HEK293 (cell line): Measurements from ENCODE around the gene EEF1AKMT1.

Source experiments
- GLIS2 ChIP-seq: fragments of 450-650 bp; formaldehyde crosslinking; IDR thresholded peaks from 2 replicates; pipeline ENCODE4 v1.5.1; 2016; ENCODE audit warnings: missing biosample characterization, missing genetic modification characterization
- HOXD13 ChIP-seq: sonication (generic); formaldehyde crosslinking; IDR thresholded peaks from 2 replicates; pipeline ENCODE4 v1.8.0; 2022; ENCODE audit warnings: missing genetic modification reagents, borderline replicate concordance
- KLF8 ChIP-seq: fragments of 450-650 bp; formaldehyde crosslinking; IDR thresholded peaks from 2 replicates; pipeline ENCODE4 v1.5.1; 2016; ENCODE audit warnings: missing biosample characterization, missing genetic modification characterization
- MYNN ChIP-seq: fragments of 450-650 bp; formaldehyde crosslinking; IDR thresholded peaks from 2 replicates; pipeline ENCODE4 v1.5.1; 2016; ENCODE audit warnings: missing biosample characterization, missing genetic modification characterization, borderline replicate concordance
- SP7 ChIP-seq: fragments of 450-650 bp; formaldehyde crosslinking; IDR thresholded peaks from 2 replicates; pipeline ENCODE4 v1.5.1; 2016; ENCODE audit warnings: missing biosample characterization, missing genetic modification characterization
- ZBTB1 ChIP-seq: fragments of 450-650 bp; formaldehyde crosslinking; IDR thresholded peaks from 2 replicates; pipeline ENCODE4 v1.5.1; 2016; ENCODE audit warnings: missing biosample characterization, missing genetic modification characterization
- ZBTB8A ChIP-seq: fragments of 450-650 bp; formaldehyde crosslinking; IDR thresholded peaks from 2 replicates; pipeline ENCODE4 v1.5.1; 2016; ENCODE audit warnings: missing biosample characterization, missing genetic modification characterization
- ZFP37 ChIP-seq: fragments of 450-650 bp; formaldehyde crosslinking; IDR thresholded peaks from 2 replicates; pipeline ENCODE4 v1.5.1; 2016; ENCODE audit warnings: missing biosample characterization, missing genetic modification characterization
- ZFP69B ChIP-seq: fragments of 450-650 bp; formaldehyde crosslinking; IDR thresholded peaks from 2 replicates; pipeline ENCODE4 v1.5.1; 2016; ENCODE audit warnings: missing biosample characterization, missing genetic modification characterization
- ZNF146 ChIP-seq: fragments of 450-650 bp; formaldehyde crosslinking; IDR thresholded peaks from 2 replicates; pipeline ENCODE4 v1.5.1; 2016; ENCODE audit warnings: missing biosample characterization, missing genetic modification characterization
- ZNF16 ChIP-seq: fragments of 450-650 bp; formaldehyde crosslinking; IDR thresholded peaks from 2 replicates; pipeline ENCODE4 v1.5.1; 2016; ENCODE audit warnings: low read depth, missing biosample characterization, missing genetic modification characterization
- ZNF184 ChIP-seq: fragments of 450-650 bp; IDR thresholded peaks from 2 replicates; pipeline ENCODE4 v1.5.1; 2018; ENCODE audit warnings: missing biosample characterization, mild to moderate bottlenecking, missing genetic modification characterization
- ZNF324 ChIP-seq: fragments of 450-650 bp; formaldehyde crosslinking; IDR thresholded peaks from 2 replicates; pipeline ENCODE4 v1.5.1; 2016; ENCODE audit warnings: missing biosample characterization, missing genetic modification characterization
- ZNF404 ChIP-seq: fragments of 450-650 bp; formaldehyde crosslinking; IDR thresholded peaks from 2 replicates; pipeline ENCODE4 v1.5.1; 2017; ENCODE audit warnings: missing biosample characterization, missing genetic modification characterization
- ZNF433 ChIP-seq: fragments of 450-650 bp; formaldehyde crosslinking; IDR thresholded peaks from 2 replicates; pipeline ENCODE4 v1.5.1; 2016; ENCODE audit warnings: missing biosample characterization, missing genetic modification characterization, low read depth
- ZNF560 ChIP-seq: fragments of 450-650 bp; formaldehyde crosslinking; IDR thresholded peaks from 2 replicates; pipeline ENCODE4 v1.5.1; 2017; ENCODE audit warnings: missing biosample characterization, missing genetic modification characterization, borderline replicate concordance
- ZNF610 ChIP-seq: fragments of 450-650 bp; formaldehyde crosslinking; IDR thresholded peaks from 2 replicates; pipeline ENCODE4 v1.5.1; 2016; ENCODE audit warnings: missing biosample characterization, missing genetic modification characterization, borderline replicate concordance
- ZNF621 ChIP-seq: fragments of 450-650 bp; formaldehyde crosslinking; IDR thresholded peaks from 2 replicates; pipeline ENCODE4 v1.5.1; 2017; ENCODE audit warnings: missing biosample characterization, missing genetic modification characterization
- ZNF629 ChIP-seq: fragments of 450-650 bp; formaldehyde crosslinking; IDR thresholded peaks from 2 replicates; pipeline ENCODE4 v1.5.1; 2017; ENCODE audit warnings: missing biosample characterization, missing genetic modification characterization
- ZNF768 ChIP-seq: fragments of 450-650 bp; formaldehyde crosslinking; IDR thresholded peaks from 2 replicates; pipeline ENCODE4 v1.5.1; 2018; ENCODE audit warnings: missing biosample characterization, mild to moderate bottlenecking, missing genetic modification characterization
- ZNF785 ChIP-seq: fragments of 450-650 bp; formaldehyde crosslinking; IDR thresholded peaks from 2 replicates; pipeline ENCODE4 v1.5.1; 2016; ENCODE audit warnings: missing biosample characterization, missing genetic modification characterization
- ZNF792 ChIP-seq: fragments of 450-650 bp; formaldehyde crosslinking; IDR thresholded peaks from 2 replicates; pipeline ENCODE4 v1.5.1; 2016; ENCODE audit warnings: missing biosample characterization, missing genetic modification characterization
- ZNF843 ChIP-seq: fragments of 450-650 bp; formaldehyde crosslinking; IDR thresholded peaks from 2 replicates; pipeline ENCODE4 v1.5.1; 2016; ENCODE audit warnings: missing biosample characterization, missing genetic modification characterization
- ZSCAN16 ChIP-seq: fragments of 450-650 bp; formaldehyde crosslinking; IDR thresholded peaks from 2 replicates; pipeline ENCODE4 v1.5.1; 2016; ENCODE audit warnings: missing biosample characterization, missing genetic modification characterization
- ZSCAN30 ChIP-seq: fragments of 450-650 bp; IDR thresholded peaks from 2 replicates; pipeline ENCODE4 v1.5.1; 2018; ENCODE audit warnings: missing biosample characterization, mild to moderate bottlenecking, missing genetic modification characterization, moderate library complexity
- TF ChIP-seq, protein P1 (sequence below): fragments of 450-650 bp; formaldehyde crosslinking; IDR thresholded peaks from 2 replicates; pipeline ENCODE4 v1.5.1; 2016; ENCODE audit warnings: missing biosample characterization, missing genetic modification characterization, borderline replicate concordance
- TF ChIP-seq, protein P2 (sequence below): fragments of 450-650 bp; formaldehyde crosslinking; IDR thresholded peaks from 2 replicates; pipeline ENCODE4 v1.5.1; 2016; ENCODE audit warnings: missing biosample characterization, missing genetic modification characterization
- TF ChIP-seq, protein P3 (sequence below): fragments of 450-650 bp; formaldehyde crosslinking; IDR thresholded peaks from 2 replicates; pipeline ENCODE4 v1.5.1; 2016; ENCODE audit warnings: missing biosample characterization, missing genetic modification characterization
- TF ChIP-seq, protein P4 (sequence below): fragments of 450-650 bp; formaldehyde crosslinking; IDR thresholded peaks from 2 replicates; pipeline ENCODE4 v1.5.1; 2016; ENCODE audit warnings: missing biosample characterization, missing genetic modification characterization
- TF ChIP-seq, protein P5 (sequence below): fragments of 450-650 bp; formaldehyde crosslinking; IDR thresholded peaks from 2 replicates; pipeline ENCODE4 v1.5.1; 2017; ENCODE audit warnings: missing biosample characterization, missing genetic modification characterization

Gene EEF1AKMT1

DNA sequence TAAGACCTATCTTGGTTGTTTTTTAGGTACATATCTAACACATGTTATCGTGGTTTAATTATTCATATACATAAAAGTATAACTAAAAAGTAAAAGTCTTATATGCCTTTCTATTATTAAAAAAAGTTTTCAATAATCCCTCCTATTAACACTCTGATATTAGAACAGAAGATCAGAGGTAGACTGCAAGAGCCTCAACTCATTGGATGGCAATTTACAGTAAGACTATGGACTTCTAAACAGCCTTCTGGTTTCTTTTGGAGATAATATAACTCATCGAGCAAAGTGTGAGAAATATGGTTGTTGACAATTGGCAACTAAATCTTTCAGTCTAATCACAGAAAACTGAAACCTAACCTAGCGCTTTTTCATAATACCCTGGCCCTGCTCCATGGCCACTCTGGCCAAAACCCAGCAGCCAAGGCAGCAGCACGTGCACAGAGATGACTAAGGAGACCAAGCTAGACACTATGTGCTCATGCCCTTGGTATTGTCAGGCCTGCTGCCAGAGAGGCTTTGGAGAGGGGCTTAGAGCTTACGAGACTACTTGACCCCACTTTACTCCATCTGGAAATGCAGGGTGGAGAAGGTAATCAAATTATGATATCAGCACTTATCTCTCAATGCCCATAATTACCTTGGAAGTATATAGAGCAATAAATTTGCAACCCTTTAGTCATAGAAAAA is 40.6 kb upstream of the EEF1AKMT1 start (continued):
- no peak; the same call in 1 of the 2 replicates for TF ChIP-seq ZNF184 (tag by site-specific recombination)
- TF ChIP-seq ZSCAN16 (tag by site-specific recombination): no peak
- TF ChIP-seq ZNF324 (tag by site-specific recombination): 0 out of 2 replicates have a peak, but pooled peaks have one; percentile 61
- TF ChIP-seq, protein P1, sequence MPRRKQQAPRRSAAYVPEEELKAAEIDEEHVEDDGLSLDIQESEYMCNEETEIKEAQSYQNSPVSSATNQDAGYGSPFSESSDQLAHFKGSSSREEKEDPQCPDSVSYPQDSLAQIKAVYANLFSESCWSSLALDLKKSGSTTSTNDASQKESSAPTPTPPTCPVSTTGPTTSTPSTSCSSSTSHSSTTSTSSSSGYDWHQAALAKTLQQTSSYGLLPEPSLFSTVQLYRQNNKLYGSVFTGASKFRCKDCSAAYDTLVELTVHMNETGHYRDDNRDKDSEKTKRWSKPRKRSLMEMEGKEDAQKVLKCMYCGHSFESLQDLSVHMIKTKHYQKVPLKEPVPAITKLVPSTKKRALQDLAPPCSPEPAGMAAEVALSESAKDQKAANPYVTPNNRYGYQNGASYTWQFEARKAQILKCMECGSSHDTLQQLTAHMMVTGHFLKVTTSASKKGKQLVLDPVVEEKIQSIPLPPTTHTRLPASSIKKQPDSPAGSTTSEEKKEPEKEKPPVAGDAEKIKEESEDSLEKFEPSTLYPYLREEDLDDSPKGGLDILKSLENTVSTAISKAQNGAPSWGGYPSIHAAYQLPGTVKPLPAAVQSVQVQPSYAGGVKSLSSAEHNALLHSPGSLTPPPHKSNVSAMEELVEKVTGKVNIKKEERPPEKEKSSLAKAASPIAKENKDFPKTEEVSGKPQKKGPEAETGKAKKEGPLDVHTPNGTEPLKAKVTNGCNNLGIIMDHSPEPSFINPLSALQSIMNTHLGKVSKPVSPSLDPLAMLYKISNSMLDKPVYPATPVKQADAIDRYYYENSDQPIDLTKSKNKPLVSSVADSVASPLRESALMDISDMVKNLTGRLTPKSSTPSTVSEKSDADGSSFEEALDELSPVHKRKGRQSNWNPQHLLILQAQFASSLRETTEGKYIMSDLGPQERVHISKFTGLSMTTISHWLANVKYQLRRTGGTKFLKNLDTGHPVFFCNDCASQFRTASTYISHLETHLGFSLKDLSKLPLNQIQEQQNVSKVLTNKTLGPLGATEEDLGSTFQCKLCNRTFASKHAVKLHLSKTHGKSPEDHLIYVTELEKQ (tag by site-specific recombination): peak; percentile 95
- no peak for TF ChIP-seq ZNF433
- no peak for TF ChIP-seq ZNF560 (tag by site-specific recombination)
- TF ChIP-seq ZNF610 (tag by site-specific recombination): no peak
- peak; percentile 52; the same call in 1 of the 2 replicates for TF ChIP-seq ZBTB1
- TF ChIP-seq, protein P2, sequence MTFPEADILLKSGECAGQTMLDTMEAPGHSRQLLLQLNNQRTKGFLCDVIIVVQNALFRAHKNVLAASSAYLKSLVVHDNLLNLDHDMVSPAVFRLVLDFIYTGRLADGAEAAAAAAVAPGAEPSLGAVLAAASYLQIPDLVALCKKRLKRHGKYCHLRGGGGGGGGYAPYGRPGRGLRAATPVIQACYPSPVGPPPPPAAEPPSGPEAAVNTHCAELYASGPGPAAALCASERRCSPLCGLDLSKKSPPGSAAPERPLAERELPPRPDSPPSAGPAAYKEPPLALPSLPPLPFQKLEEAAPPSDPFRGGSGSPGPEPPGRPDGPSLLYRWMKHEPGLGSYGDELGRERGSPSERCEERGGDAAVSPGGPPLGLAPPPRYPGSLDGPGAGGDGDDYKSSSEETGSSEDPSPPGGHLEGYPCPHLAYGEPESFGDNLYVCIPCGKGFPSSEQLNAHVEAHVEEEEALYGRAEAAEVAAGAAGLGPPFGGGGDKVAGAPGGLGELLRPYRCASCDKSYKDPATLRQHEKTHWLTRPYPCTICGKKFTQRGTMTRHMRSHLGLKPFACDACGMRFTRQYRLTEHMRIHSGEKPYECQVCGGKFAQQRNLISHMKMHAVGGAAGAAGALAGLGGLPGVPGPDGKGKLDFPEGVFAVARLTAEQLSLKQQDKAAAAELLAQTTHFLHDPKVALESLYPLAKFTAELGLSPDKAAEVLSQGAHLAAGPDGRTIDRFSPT: 0 out of 2 replicates have a peak, but pooled peaks have one; percentile 35
- TF ChIP-seq ZNF768 (tag by site-specific recombination): no peak
- TF ChIP-seq ZNF843 (tag by site-specific recombination): peak; percentile 97
- TF ChIP-seq, protein P3, sequence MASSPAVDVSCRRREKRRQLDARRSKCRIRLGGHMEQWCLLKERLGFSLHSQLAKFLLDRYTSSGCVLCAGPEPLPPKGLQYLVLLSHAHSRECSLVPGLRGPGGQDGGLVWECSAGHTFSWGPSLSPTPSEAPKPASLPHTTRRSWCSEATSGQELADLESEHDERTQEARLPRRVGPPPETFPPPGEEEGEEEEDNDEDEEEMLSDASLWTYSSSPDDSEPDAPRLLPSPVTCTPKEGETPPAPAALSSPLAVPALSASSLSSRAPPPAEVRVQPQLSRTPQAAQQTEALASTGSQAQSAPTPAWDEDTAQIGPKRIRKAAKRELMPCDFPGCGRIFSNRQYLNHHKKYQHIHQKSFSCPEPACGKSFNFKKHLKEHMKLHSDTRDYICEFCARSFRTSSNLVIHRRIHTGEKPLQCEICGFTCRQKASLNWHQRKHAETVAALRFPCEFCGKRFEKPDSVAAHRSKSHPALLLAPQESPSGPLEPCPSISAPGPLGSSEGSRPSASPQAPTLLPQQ (tag by site-specific recombination): peak; percentile 58
- TF ChIP-seq KLF8: peak; percentile 97
- TF ChIP-seq, protein P4, sequence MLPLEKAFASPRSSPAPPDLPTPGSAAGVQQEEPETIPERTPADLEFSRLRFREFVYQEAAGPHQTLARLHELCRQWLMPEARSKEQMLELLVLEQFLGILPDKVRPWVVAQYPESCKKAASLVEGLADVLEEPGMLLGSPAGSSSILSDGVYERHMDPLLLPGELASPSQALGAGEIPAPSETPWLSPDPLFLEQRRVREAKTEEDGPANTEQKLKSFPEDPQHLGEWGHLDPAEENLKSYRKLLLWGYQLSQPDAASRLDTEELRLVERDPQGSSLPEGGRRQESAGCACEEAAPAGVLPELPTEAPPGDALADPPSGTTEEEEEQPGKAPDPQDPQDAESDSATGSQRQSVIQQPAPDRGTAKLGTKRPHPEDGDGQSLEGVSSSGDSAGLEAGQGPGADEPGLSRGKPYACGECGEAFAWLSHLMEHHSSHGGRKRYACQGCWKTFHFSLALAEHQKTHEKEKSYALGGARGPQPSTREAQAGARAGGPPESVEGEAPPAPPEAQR (tag by site-specific recombination): no peak
- no peak for TF ChIP-seq GLIS2 (tag by site-specific recombination)
- TF ChIP-seq ZSCAN30: peak; percentile 62; the same call in 1 of the 2 replicates
- 0 out of 2 replicates have a peak, but pooled peaks have one; percentile 16 for TF ChIP-seq ZBTB8A (tag by site-specific recombination)
- no peak for TF ChIP-seq ZNF621
- TF ChIP-seq ZFP37 (tag by site-specific recombination): peak; percentile 66; the same call in 1 of the 2 replicates
- no peak for TF ChIP-seq ZNF785 (tag by site-specific recombination)
- TF ChIP-seq HOXD13: 0 out of 2 replicates have a peak, but pooled peaks have one; percentile 58
- TF ChIP-seq ZNF404 (tag by site-specific recombination): no peak
- TF ChIP-seq ZNF16 (tag by site-specific recombination): no peak
- TF ChIP-seq ZNF146 (tag by site-specific recombination): peak; percentile 76
- peak; percentile 76 for TF ChIP-seq ZFP69B (tag by site-specific recombination)
- peak; percentile 93 for TF ChIP-seq ZNF629 (tag by site-specific recombination)
- TF ChIP-seq MYNN (tag by site-specific recombination): peak; percentile 65
- TF ChIP-seq, protein P5, sequence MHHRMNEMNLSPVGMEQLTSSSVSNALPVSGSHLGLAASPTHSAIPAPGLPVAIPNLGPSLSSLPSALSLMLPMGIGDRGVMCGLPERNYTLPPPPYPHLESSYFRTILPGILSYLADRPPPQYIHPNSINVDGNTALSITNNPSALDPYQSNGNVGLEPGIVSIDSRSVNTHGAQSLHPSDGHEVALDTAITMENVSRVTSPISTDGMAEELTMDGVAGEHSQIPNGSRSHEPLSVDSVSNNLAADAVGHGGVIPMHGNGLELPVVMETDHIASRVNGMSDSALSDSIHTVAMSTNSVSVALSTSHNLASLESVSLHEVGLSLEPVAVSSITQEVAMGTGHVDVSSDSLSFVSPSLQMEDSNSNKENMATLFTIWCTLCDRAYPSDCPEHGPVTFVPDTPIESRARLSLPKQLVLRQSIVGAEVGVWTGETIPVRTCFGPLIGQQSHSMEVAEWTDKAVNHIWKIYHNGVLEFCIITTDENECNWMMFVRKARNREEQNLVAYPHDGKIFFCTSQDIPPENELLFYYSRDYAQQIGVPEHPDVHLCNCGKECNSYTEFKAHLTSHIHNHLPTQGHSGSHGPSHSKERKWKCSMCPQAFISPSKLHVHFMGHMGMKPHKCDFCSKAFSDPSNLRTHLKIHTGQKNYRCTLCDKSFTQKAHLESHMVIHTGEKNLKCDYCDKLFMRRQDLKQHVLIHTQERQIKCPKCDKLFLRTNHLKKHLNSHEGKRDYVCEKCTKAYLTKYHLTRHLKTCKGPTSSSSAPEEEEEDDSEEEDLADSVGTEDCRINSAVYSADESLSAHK (tag by site-specific recombination): peak; percentile 83
- peak; percentile 97 for TF ChIP-seq SP7 (tag by site-specific recombination)
- no peak for TF ChIP-seq ZNF792 (tag by site-specific recombination)
